Ascending aorta (tissue), 2 donors: ENCODE data around the gene COL8A1. TPM values are rescaled to one million over a fixed set of nuclear protein-coding genes. Genes with fewer than 3 reads are reported as not detected.

Experiments
- DNase-seq, 2 donors: peaks; one replicate each; pipeline ENCODE4 v3.0.0-alpha.2; 2019; ENCODE audit warnings: low spot score in 2 of 2
- H3K27ac ChIP-seq, 2 donors: fragments of 200-600 bp; sonication (generic); one replicate each; pipeline ENCODE4 v1.5.1; 2016 to 2017; ENCODE audit warnings: mild to moderate bottlenecking in 1 of 2
- H3K27me3 ChIP-seq: fragments of 200-600 bp; sonication (generic); one replicate; pipeline ENCODE4 v1.5.1; 2017
- H3K36me3 ChIP-seq, 2 donors: fragments of 200-600 bp; sonication (generic); one replicate each; pipeline ENCODE4 v1.5.1; 2016
- H3K4me1 ChIP-seq, 2 donors: fragments of 200-600 bp; sonication (generic); one replicate each; pipeline ENCODE4 v1.5.1; 2016 to 2017; ENCODE audit warnings: mild to moderate bottlenecking in 1 of 2
- H3K4me3 ChIP-seq, 2 donors: fragments of 200-600 bp; sonication (generic); one replicate each; pipeline ENCODE4 v1.5.1; 2016 to 2017; ENCODE audit warnings: mild to moderate bottlenecking in 1 of 2
- H3K9me3 ChIP-seq, 2 donors: fragments of 200-600 bp; sonication (generic); one replicate each; pipeline ENCODE4 v1.5.1; 2016
- CTCF ChIP-seq, 3 experiments: fragments of 200-600 bp in 2 of 3; fragments of 450-650 bp in 1 of 3; sonication (generic) in 2 of 3; IDR thresholded peaks; one replicate each; pipeline ENCODE4 v1.5.1; 2016 to 2019; ENCODE audit warnings: antibody characterized with exemption in 3 of 3, mild to moderate bottlenecking in 1 of 3, moderate library complexity in 1 of 3
- intact Hi-C: fragments of 100-400 bp; cut with DNase I; formaldehyde crosslinking; loops from one replicate; pipeline ENCODE4 v1.15.1; 2023
- total RNA-seq: library from RNA; depleted of rRNA; stranded (reverse); fragments of >200 nt; gene quantifications from one replicate; pipeline ENCODE4 v1.1.0, GENCODE V29; 2016

Gene COL8A1
- total RNA-seq, 1 donor from 2014 or later = 459 TPM

- peaks cover 27 to 39% of the 10 kb centered on the region in 2 donors for H3K36me3 ChIP-seq
- intact Hi-C loops = loop anchor here (2.0 to 10.0 kb wide), 2 partner anchors 219 to 409 kb away; no protein-coding TSS in a partner anchor
- peaks cover 3 to 22% of the 10 kb centered on the region in 2 donors for H3K4me1 ChIP-seq
- no peaks in the 10 kb centered on the region for H3K27me3 ChIP-seq
- H3K9me3 ChIP-seq = peaks cover 0 to 30% of the 10 kb centered on the region in 2 donors
- DNase-seq = no peak
- TF ChIP-seq CTCF (IDR thresholded peaks at IDR 0.05) = no peak
- no peak overlapping the region for H3K4me3 ChIP-seq
- peak overlapping the region; percentile 78 to 82 for H3K27ac ChIP-seq
Observed at GRCh38 chr3:99845999-99846398, 207.6 kb downstream of the COL8A1 start.

GRCh38 chr3:99846477-99847160 is 208.2 kb downstream of the COL8A1 start:
- intact Hi-C loops = loop anchor here (10.0 kb wide), 1 partner anchor 218 kb away; no protein-coding TSS in a partner anchor
- DNase-seq = no peak
- Histone ChIP-seq H3K4me3 (peak overlapping the region in 1 of 2 donors; percentile 7), H3K4me1 (peaks cover 3 to 22% of the 10 kb centered on the region in 2 donors), H3K9me3 (peaks cover 0 to 37% of the 10 kb centered on the region in 2 donors), H3K27me3 (no peaks in the 10 kb centered on the region), H3K27ac (peak overlapping the region; percentile 78 to 82), H3K36me3 (peaks cover 34 to 42% of the 10 kb centered on the region in 2 donors)
- TF ChIP-seq CTCF (IDR thresholded peaks at IDR 0.05) = no peak

GRCh38 chr3:99848433-99848832 is 210.0 kb downstream of the COL8A1 start:
- intact Hi-C loops = loop anchor here (10.0 kb wide), 1 partner anchor 216 kb away; no protein-coding TSS in a partner anchor
- Histone ChIP-seq H3K36me3 (peaks cover 52 to 57% of the 10 kb centered on the region in 2 donors), H3K9me3 (peaks cover 0 to 55% of the 10 kb centered on the region in 2 donors), H3K4me3 (peak overlapping the region in 1 of 2 donors; percentile 3), H3K4me1 (peaks cover 3 to 22% of the 10 kb centered on the region in 2 donors), H3K27ac (peak overlapping the region; percentile 44 to 48), H3K27me3 (no peaks in the 10 kb centered on the region)
- no peak for DNase-seq
- no peak for TF ChIP-seq CTCF (IDR thresholded peaks at IDR 0.05)

Other genes starting within 250 kb of the COL8A1 start
- gene CMSS1, start 179.3 kb downstream of the COL8A1 start, total RNA-seq = 9.2 TPM